GM12864 (cell line): ENCODE measurements around the gene CPED1.

ENCODE experiments used
- DNase-seq: peaks from one replicate; pipeline ENCODE4 v3.0.0-alpha.2; 2011; ENCODE audit warnings: low read depth
- H3K4me3 ChIP-seq: 2 replicates; pipeline ENCODE4 v1.5.1; 2011; ENCODE audit warnings: mild to moderate bottlenecking, low read depth, low read length, control low read depth
- CTCF ChIP-seq: IDR thresholded peaks from 2 replicates; pipeline ENCODE4 v1.5.1; 2011; ENCODE audit warnings: low read depth, mild to moderate bottlenecking, moderate library complexity, low read length, control low read depth, inconsistent platforms; ENCODE audit errors: missing control alignments

CPED1 gene

GRCh38 chr7:121026159-121026558 lies 37.6 kb downstream of the CPED1 start:
- TF ChIP-seq CTCF: no peak

GRCh38 chr7:121026577-121027111 lies 38.1 kb downstream of the CPED1 start:
- TF ChIP-seq CTCF: no peak
- no peak for DNase-seq
- no peak overlapping the region for H3K4me3 ChIP-seq

More at GRCh38 chr7:121026159-121026558, 37.6 kb downstream of the CPED1 start:
- no peak overlapping the region for H3K4me3 ChIP-seq
- no peak for DNase-seq

GRCh38 chr7:121027761-121028669 lies 39.5 kb downstream of the CPED1 start:
- no peak overlapping the region for H3K4me3 ChIP-seq
- TF ChIP-seq CTCF: no peak
- no peak for DNase-seq

GRCh38 chr7:121029302-121029701 lies 40.8 kb downstream of the CPED1 start:
- TF ChIP-seq CTCF: no peak
- DNase-seq: no peak
- H3K4me3 ChIP-seq: no peak overlapping the region

GRCh38 chr7:121030308-121030707 lies 41.8 kb downstream of the CPED1 start:
- H3K4me3 ChIP-seq: no peak overlapping the region
- no peak for TF ChIP-seq CTCF
- no peak for DNase-seq

GRCh38 chr7:121032645-121033460 lies 44.3 kb downstream of the CPED1 start:
- DNase-seq: no peak
- no peak overlapping the region for H3K4me3 ChIP-seq
- no peak for TF ChIP-seq CTCF
